Endometrial microvascular endothelial cells (primary cell): ENCODE measurements around the gene MTHFD1. TPM values are rescaled to one million over a fixed set of nuclear protein-coding genes. Genes with fewer than 3 reads are reported as not detected.

Experiments
- in situ Hi-C: cut with HindIII; loops from 2 replicates; pipeline ENCODE4 v1.10.0; 2017; ENCODE audit warnings: low sequenced_read_pairs, low pct_unique_long_range_greater_than_20kb; ENCODE audit errors: inconsistent ontology term
- total RNA-seq: library from RNA; depleted of rRNA; stranded (reverse); fragments of >200 nt; gene quantifications from one replicate; pipeline ENCODE4 v1.2.3, GENCODE V29; 2015; ENCODE audit errors: inconsistent ontology term

MTHFD1 gene
- total RNA-seq, 1 donor from 2014 or later, result 100 TPM

DNA sequence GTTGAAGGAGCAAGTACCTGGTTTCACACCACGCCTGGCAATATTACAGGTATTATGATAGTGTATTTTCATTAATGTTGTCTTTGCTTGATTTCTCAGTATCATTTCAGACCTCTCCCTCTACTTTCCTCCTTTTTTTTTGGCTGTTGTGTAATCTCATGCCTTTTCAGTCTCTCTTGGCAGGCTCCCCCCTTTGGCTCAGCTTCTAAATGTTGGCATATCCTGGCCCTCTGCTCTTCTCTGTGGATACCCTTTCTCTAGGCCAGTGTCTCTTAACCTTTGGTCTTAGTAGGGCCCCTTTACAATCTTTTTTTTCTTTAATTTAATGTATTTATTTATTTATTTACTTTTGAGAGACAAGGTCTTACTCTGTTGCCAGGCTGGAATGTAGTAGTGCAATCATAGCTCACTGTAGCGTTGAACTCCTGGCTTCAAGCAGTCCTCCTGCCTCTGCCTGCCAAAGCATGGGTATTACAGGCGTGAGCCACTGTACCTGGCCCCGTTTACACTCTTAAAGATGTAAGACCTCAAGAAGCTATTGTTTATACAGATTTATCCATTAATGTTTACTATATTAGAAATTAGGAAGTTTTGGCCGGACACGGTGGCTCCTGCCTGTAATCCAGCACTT is 12.8 kb downstream of the MTHFD1 start:
- in situ Hi-C loops, result no loop called here

DNA sequence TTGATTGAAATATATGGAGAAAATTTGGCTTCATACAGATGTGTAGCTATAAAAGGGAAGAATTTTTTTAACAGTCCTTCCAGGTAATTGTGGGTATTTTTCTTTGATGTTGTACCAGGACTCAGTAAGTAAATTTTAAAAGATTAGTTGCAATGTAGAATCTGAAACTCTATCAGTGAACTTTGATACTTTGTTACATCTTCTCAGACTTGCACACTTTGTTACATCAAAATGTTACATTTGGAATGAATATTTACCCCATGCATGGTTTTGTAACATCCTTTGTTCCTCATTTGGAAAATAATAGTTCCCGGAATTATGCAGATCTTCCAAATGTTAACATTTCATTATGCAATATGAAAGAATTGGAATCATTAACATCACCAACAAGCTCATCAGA is 13.8 kb downstream of the MTHFD1 start:
- in situ Hi-C loops, result no loop called here

- in situ Hi-C loops, result no loop called here
Measured at GRCh38 chr14:64405295-64405694, 17.1 kb downstream of the MTHFD1 start.

DNA sequence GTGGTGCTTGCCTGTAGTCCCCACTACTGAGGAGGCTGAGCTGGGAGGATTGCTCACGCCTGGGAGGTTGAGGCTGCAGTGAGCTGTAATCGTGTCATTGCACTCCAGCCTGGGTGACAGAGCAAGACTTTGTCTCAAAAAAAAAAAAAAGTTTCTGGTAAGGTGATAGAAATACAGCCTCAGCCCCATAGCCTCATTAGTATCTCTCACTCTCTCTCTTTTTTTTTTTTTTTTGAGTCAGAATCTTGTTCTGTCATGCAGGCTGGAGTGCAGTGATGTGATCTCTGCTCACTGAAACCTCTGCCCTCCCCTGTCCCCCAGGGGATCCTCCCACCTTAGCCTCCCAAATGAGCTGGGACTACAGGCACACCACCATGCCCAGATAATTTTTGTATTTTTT is 19.2 kb downstream of the MTHFD1 start:
- in situ Hi-C loops, result no loop called here

GRCh38 chr14:64409126-64409920 is 21.2 kb downstream of the MTHFD1 start:
- in situ Hi-C loops, result no loop called here

- in situ Hi-C loops, result no loop called here
Measured at GRCh38 chr14:64410084-64410774, 22.1 kb downstream of the MTHFD1 start.

DNA sequence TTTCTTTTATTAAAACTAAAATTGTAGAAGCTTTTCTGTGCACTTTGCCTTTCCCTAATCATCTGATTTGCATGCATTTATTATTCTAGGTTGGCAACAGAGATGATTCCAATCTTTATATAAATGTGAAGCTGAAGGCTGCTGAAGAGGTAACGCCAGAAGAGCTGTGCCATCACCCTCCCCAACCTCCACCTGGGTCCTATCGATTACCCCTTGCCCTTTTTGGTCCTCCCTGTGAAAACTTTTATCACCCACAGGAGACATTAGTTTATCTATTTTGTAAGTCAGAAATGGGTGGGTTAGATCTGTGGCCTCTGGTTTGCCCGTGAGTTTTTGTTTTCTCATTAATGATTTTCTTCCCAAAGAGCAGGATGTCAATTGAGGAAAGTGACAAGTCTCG is 22.8 kb downstream of the MTHFD1 start:
- in situ Hi-C loops, result no loop called here

GRCh38 chr14:64412237-64412636 is 24.1 kb downstream of the MTHFD1 start:
- in situ Hi-C loops, result no loop called here

DNA sequence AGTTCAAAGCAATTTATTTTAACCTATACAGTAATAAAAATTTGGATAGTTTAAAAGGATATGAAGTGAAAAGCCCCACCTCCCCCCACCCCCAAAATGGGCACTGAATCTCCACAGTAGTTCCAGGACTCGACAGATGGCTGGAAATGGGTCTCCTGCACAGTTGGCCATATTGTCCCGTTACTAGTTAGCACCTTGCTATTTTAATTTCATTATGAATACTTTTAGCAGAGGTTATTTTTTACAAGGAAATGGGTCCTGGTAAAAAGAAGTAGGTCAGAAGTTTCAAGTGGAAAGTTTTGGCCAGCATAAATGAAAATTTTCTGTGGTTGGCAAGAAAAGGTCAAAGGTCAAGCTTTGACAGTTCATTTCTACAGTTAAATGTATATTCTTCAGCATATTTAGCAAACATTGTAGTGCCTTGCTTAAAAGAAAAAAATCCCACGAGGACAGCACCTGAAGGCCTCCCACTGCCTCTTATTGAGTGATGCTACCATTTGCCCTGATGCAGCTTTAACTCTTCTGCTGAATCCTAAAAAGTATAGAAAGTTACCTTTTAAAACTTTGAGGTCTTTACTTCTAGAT is 28.3 kb downstream of the MTHFD1 start:
- in situ Hi-C loops, result no loop called here

- in situ Hi-C loops, result no loop called here
Measured at GRCh38 chr14:64417055-64417770, 29.1 kb downstream of the MTHFD1 start.

DNA sequence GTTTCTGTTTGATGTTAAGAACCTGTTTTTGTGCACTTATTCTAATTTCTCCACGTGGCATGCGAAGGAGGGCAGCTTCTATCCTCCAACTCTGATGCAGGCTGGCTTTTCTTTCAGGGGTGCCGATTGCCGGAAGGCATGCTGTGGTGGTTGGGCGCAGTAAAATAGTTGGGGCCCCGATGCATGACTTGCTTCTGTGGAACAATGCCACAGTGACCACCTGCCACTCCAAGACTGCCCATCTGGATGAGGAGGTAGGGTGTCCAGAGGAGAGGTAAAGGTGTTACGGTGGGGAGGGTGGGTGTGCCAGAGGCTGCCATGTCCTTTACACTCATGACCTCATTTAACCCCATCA is 29.6 kb downstream of the MTHFD1 start:
- in situ Hi-C loops, result no loop called here

DNA sequence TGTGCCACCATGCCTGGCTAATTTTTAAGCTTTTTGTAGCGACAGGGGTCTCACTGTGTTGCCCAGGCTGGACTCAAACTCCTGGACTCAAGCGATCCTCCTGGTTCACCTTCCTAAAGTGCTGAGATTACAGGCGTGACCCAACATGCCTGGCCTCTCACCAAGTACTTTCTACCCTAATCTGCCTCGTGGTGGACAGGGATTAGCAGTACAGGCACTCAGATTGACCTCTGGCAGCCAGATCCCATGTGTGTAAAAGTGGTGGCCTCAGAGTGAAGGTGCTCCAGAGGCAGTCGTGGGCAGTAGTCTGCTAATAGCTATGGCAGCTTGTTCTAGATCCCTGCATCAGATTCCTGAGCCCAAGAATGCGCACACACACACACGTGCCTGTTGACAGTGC is 30.9 kb downstream of the MTHFD1 start:
- in situ Hi-C loops, result no loop called here

- in situ Hi-C loops, result no loop called here
Measured at GRCh38 chr14:64421166-64421565, 33.0 kb downstream of the MTHFD1 start.

DNA sequence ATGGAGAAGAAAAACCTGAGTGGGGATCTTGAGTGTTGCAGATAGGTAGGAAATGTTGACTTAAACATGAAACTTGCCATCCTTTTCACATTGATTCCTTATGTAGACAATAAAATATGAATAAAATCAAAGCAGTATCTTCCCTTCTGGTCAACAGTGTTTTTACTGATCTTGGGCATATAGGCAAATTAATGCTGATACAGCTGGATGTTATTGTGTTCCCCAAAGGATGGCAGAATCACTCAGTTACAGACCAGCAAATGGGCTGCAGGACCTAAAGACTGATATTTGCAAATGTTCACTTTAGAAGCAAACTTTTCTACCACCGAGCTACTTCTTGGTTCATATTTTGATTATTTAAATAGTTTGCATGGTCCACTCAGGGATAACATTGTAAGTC is 33.9 kb downstream of the MTHFD1 start:
- in situ Hi-C loops, result no loop called here

DNA sequence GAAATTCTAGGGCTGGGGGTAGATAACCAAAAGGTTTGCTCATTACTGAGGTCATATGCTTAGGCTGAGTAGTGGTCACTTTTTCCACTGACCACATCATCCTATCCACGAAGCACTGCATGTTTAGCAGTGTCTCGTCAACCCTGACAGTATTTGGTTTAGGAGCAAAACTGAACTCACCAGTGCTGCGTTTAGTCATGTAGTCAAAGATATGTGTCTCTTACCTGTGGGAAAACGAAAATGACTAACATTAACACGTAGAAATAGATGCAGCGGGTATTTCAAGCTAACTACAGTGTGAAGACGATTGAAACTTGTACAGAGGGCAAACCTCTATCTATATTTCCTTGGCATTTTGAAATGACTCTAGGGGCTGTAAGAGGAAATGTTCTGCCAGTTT is 34.6 kb downstream of the MTHFD1 start:
- in situ Hi-C loops, result no loop called here

- in situ Hi-C loops, result no loop called here
Measured at GRCh38 chr14:64423987-64424386, 35.8 kb downstream of the MTHFD1 start.

DNA sequence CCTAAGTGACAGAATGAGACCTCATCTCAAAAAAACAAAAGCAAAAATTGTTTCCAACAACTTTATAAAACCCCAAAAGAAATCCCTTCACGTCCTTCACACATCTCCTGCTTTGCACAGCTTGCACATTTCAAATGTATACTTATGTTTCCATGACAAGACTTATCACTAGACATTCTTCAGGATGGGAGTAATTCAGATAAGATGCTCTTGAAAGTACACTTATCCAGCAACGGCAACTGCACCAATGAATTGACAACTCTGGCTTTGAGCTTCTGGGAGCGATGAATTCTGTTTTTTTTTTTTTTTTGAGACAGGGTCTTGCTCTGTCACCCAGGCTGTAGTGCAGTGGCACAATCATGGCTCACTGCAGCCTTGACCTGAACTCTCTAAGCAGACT is 46.4 kb downstream of the MTHFD1 start:
- in situ Hi-C loops, result no loop called here

GRCh38 chr14:64438181-64438841 is 50.2 kb downstream of the MTHFD1 start:
- in situ Hi-C loops, result no loop called here

DNA sequence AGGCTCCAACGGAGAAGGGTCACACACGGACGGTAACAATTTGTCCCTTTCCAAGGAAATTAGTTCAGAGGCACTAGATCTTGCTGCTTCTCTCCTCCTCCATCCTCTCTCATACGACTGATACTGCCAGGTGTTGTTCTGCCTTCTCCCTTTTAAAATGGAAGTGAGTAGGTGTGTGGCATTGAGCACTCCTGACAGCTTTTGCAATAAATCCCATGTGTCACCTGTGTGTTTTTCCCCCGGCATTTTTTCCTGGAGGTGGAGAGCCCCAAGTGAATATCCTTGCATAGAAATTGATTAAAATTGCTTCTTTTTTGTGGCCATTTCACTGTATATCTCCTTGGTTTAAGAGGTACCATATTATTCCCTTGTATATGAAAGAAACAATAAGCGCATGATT is 51.0 kb downstream of the MTHFD1 start:
- in situ Hi-C loops, result no loop called here
